GM19193 (cell line): ENCODE results near the gene PTPRN2.

ENCODE experiments used
- POLR2A ChIP-seq: IDR thresholded peaks from 4 replicates; pipeline ENCODE4 v1.6.1; 2011; ENCODE audit not compliant: insufficient read depth, insufficient read length; ENCODE audit errors: extremely low read depth

Gene PTPRN2

DNA sequence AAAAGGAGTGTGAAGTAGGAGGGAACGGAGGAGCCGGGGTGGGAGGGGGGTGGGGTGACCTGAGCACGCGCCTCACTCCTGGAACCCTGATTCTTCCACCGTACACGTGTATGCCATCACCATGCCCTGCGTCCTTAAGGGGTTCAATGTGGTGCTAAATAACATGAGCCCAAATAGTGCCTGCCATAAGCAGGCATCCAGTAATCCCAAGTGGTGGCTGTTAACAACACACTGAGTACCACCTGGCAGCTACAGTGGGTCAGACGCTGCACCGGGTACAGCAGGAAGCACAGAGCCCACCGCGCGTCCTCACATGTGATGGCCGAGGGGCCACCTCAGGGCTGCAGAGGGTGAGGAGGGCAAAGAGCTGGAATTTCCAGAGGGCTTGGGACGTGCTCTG is 81.9 kb downstream of the PTPRN2 start:
- TF ChIP-seq POLR2A: no peak

DNA sequence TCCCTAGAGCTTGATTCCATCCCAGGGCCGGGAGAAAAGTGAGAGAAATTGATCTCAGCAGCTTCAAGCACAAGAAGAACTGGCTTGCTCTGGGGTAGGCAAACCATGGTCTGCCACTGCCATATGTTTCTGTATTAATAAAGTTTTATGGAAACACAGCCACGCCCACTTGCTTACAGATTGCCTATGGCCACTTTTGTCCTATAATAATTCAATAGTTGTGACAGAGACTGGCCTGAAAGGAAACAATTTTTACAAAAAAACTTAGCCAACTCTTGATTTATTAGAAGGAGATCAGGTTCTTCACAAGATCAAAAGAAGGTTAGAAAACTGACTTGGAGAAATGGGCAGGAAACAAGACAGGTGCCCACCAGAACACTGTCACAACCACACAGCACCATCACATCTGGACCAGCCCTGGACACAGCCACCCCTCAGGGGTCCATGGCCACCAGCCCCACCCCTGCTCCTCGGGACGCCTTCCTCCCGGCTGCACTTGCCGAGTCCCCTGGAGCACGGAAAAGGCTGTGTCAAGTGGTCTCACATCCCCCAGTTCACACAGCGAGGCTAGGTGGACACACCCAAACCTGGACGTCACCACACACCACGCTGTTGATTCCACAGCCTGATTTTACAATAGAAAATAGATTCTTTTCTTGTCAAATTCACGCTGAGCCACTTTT is 85.4 kb downstream of the PTPRN2 start:
- no peak for TF ChIP-seq POLR2A

DNA sequence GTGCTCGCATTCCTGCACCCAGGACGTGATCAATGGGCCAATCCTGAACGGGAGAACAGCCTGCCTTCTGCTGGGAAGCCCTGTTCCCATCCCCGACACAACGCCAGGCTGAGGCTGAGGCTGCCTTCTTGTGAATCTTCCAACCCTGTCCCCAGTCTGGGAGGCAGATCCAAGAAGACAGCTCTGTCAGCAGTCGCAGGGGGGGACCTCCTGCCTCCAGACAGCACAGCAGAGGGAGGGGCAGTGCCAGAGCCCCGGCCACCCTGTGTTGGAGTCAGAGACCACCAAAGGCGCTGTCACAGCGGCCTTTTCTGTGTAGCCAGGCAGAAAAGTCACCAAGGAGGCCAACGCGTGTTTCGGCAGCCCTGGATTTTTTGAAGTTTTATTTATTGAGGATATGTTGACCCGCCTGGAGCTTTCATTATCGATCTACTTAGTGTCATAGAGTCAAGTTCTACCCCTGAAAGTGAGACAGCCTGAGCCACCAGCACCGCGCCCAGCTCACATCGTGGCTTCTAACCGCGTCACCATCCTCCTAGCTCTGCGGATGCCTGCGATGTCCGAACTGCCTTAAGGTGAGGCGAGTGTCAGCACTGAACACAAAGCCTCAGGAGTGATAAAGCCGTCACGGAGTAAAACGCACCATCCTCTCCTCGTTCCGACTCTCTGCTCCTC is 86.1 kb downstream of the PTPRN2 start:
- no peak for TF ChIP-seq POLR2A

DNA sequence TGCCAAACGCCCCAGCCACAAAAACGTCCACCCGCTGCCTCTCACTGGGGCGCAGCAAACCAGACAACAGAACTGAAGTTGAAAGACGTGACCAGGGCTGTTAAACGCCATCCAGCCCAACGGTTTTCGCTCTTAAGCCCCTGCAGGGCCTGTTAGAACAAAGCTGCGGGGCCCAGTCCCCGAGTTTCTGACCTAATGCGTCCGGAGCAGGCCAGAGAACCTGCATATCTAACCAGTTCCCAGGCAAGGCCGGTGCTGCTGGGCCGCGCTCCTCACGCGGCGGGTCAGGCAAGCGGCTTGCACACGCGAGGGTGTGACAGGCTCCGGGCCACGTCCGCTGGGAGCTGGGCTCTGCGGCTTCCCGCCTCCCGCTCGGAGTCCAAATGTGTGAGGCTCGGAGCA is 87.0 kb downstream of the PTPRN2 start:
- TF ChIP-seq POLR2A: no peak

DNA sequence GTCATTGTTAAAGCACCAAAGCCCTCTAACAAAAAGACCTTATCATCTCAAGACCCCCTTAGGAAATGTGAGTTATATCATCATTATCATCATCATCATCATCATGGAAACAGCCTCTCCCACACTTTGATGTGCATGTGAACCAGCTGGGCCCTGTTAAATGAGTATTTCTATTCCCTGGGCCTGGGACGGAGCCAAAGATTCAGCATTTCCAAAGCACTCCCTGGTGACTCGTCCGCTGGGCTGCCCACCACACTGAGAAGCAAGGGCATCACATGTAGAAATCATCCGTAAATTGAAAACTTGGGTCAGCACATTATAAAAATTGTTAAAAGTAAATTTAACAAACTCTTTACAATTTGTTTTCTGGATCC is 88.6 kb downstream of the PTPRN2 start:
- no peak for TF ChIP-seq POLR2A

DNA sequence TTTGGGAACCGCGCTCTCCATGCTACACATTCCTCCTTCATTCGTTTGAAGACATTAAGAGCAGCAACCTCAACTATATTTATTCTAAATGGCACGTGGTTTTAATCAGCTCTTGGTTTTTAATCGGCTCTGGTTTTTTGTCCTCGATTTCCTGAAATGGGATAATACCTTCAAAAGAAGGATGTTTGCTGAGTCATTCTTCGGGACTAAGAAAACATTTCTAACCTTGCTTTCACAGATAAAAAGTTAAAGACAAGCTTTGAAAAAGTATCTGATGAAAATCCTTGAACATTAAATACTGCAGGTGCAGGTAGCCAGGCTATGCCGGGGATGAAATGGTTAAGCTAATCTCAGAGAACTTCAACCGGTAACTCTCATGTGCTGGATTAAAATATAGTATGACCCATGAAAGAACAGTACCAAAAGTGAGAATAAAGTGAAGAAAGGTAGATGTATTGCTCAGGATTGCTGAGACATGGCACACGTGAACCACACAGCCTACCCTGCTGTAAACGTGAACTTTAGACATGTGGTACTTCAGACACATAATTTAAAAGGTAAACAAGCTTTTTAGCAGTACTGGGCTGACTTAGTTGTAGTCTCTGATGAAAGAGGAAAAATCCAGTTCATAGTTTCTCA is 89.1 kb downstream of the PTPRN2 start:
- TF ChIP-seq POLR2A: no peak

DNA sequence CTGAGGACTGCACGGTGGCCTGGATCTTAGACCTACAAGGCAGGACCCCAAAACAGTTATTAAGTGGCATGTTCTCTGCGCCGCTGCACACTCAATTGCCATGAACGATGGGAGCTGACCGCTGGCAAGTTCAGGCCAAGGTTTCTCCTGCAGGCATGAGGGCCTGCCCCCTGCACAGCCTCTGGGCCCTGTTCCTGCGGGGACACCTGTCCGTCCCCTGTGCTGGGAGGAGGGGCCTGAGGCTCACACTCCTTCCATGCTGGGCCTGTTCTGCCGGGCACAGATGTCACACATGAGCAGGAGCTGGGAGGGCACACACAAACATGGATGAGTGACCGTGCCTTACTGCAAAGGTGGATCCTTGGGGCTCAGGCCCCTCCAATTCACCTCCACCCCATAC is 90.0 kb downstream of the PTPRN2 start:
- TF ChIP-seq POLR2A: no peak

DNA sequence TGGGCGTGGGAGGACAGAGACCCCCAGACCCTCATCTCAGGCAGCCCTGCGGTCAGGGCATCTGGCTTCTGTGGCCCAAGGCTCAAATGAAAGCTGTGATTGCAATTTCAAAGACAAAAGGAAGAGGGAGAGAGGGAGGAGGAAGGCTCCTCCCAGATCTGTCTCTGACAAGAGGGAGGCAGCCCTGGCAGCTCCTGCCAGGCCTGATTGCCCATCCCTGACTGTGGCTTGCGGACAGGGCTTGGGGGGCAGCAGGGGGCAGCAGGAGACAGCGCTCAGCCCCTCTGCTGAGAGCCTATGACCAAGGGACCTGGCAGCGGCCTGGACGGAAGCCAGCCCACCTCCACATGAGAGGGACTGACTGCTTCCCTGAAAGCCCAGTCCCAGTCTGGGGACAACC is 91.8 kb downstream of the PTPRN2 start:
- no peak for TF ChIP-seq POLR2A

DNA sequence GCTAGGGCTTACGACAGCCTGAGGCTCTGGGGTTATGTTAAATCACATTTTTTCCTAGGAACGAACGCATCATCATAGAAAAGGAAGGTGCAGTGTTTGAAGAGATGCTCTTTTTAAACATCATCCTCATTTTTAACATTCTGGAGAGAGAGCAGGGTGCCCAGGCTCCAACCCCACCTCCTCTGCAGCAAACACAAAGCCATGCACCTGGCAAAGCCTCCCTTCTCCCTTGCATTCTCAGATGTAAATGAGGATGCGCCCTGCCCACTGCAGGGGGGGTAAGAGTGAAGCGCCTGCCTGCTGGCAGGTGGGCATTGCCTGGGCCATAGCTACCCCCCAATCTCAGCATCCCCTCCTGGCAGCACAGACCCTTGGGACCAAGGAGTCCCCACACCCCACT is 92.4 kb downstream of the PTPRN2 start:
- TF ChIP-seq POLR2A: no peak

DNA sequence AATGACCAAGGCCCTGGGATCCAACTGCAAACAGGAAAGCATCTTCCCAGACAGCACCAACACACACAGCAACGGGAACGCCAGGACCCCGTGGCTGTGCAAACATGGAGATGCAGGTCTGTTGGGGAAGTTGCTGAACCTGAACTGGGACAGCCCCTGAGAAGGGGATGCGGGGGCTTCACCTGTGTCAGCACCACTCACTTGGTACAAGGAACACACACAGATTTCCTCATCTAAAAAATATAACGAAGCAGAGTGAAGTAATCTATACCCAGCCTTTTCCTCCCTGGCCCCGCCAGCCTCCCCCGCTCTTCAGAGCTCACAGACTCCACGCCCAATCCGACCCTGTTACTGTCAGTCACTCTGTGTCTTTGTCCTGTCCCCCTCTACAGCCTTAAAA is 93.0 kb downstream of the PTPRN2 start:
- no peak for TF ChIP-seq POLR2A

DNA sequence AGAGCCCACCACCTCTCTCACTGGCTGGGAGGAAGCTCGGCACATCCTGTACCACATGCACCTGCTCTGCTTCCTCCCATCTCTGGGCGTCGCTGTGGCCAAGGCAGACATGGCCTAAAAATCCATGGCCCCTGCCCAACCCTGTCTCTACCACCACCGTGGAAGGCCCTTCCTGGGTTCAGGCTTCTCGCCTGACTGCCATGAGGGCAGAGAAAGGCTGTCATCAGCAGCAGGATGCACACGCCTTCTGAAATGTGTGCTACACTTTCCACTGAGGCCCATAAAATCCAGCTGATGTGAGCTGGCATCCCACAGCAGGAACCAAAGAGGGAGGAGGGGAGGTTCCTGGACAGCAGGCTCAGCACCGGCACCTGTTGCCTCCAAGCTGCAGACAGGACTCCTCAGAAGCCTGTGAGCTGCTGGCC is 93.4 kb downstream of the PTPRN2 start:
- no peak for TF ChIP-seq POLR2A

DNA sequence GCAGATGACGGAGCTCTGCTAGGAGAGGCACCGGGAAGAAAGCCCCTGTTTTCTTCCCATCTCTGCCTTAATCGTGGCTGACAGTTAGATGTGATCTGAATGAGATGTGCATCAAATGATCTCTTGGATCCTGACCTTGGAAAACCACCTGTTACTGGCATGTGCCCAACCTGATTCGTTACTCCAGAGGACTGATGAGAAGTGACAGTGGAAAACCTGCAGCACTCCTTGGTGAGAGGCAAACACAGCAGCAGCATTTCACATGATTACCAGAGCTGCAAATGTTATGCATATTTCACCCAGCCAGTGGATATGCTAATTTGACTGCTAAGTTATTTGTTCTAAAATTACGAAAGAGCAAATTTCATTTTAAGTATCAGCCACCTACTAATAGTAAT is 95.3 kb downstream of the PTPRN2 start:
- TF ChIP-seq POLR2A: no peak

DNA sequence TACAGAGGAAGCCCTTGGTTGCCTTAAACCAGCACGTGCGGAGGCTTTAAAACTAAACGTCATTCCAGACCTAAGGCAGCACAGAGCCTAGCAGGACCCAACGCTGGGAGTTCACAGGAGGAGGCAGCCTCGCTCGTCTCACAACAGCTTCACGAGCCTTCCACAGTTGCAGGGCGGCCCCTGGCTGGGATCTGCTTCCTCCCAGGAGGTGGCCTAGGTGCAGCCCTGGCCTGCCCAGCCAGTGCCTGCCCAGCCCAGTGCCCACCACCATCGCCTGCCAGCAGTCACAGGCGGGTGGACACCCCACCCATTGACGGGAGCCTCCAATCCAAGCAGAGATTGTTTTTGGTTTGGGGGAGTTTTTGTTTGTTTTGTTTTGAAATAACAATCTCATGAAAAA is 96.5 kb downstream of the PTPRN2 start:
- no peak for TF ChIP-seq POLR2A

DNA sequence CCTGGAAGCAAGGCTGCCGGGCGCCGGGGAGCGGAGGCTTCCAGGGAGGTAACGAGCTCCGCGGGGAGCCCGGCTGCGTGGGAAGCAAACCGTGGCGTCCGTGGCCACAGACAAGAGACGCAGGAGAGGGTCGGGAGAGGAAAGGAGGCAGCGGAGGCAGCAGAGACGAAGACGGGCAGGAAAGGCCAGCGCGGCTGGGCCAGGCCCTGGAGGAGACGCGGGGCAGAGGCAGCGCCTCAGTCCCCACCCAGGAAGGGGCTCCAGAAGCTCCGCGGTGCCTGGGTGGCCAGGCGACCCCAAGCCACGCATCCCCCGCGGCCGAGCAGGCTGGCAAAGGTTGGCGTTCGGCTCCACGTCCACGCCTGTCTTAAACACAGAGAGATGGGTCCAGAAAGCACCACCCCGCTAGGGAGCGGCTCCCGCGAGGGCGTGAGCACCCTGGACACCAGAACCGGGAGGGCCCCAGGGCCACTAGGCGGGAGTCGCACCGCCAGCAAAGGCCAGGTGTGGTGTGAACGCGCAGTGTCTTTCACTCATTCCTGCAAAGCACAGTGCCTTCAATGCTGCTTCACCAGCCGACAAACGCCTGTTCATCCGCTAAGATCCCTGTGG is 97.3 kb downstream of the PTPRN2 start:
- no peak for TF ChIP-seq POLR2A

DNA sequence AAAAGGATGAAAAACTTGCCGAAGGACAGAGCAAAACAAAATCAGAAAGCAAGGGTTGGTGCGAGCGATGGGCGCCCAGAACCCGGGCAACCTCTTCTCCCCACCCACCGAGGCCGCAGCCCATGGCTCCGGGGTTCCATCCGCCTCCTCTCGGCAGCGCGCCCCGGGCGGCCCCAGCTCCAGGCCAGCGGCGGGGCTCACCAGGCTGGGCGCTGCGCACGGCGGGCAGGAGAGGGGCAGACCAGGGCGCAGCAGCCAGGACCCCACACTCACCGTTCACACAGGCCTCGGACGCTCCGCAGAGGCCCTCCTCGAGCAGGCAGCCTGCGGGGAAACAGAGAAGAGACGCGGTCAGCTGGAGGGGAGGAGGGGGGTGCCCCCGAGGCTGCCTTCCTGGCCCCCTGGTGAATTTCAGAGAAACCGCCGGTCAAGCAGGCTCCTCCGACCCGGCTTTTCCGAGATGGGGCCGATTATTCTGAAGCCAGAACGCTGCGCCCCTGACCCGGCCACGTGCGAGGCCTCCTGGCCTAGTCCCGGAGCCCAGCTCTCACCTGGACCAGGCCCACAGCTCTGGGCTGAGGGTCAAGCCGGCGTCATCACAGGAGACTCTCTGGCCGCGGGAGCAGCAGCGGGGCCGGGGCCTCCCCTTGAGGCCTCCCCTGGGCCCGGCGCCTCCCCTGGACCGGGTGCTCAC is 98.0 kb downstream of the PTPRN2 start:
- no peak for TF ChIP-seq POLR2A
